ENCODE data around the gene ATG4C. TPM values are rescaled to one million over a fixed set of nuclear protein-coding genes. Genes with fewer than 3 reads are reported as not detected.
"Not testable (repeated sequence)": the region's sequence is repeated elsewhere in the genome, so short reads cannot be mapped to it uniquely, and the experiment has no call there.

ATG4C gene
- polyA plus RNA-seq, 2 of the 4 experiments (the other 2 are of a cell fraction), result 6.5 to 14.8 TPM

DNA sequence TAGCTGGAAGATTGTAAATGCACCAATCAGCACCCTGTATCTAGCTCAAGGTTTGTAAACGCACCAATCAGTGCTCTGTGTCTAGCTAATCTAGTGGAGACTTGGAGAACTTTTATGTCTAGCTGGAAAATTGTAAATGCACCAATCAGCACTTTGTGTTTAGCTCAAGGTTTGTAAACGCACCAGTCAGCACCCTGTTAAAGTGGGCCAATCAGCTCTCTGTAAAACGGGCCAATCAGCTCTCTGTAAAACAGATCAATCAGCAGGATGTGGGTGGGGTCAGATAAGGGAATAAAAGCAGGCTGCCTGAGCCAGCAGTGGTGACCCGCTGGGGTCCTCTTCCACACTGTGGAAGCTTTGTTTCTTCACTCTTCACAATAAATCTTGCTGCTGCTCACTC is 21.9 kb upstream of the ATG4C start:
- CTCF ChIA-PET, result interaction anchor here (0.9 to 1.7 kb wide), 3 partner anchors 15 to 254 kb away, joined by 3 to 5 read pairs (median 4); no protein-coding TSS in a partner anchor

DNA sequence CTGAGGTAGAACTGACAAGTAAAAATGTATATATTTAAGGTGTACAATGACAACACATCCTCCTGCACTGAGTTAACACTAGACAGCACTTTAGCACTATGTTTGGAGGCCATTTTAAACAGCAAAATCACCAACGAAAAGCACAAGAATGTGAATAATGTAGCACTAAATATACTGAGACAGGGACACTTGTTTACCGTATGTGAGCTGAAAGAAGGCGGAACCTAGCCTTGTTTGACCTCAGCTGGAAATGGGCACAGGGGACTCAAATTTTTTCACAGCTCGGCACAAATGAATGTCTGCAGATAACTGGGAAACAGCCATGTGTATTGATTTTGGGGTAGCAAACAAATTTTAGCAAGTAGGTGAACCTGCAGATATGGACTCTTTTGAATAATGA is 18.0 kb upstream of the ATG4C start:
- ATAC-seq, result no peak
- Histone ChIP-seq H3K4me3 (no peak overlapping the region), H3K4me1 (no peaks in the 10 kb centered on the region), H3K9me3 (no peaks in the 10 kb centered on the region), H3K27ac (no peak overlapping the region), H3K4me2 (no peak overlapping the region)
- DNase-seq (ENCODE audit: low read depth in 1 of 2, low spot score in 1 of 2), result no peak
- FAIRE-seq, result no peak
- TF ChIP-seq MAZ (IDR thresholded peaks at IDR 0.05; ENCODE audit: borderline replicate concordance, low read depth, low read length), result no peak
- no peak for TF ChIP-seq CHD2 (IDR thresholded peaks at IDR 0.05; ENCODE audit: low read length, partially characterized antibody)
- no peak for TF ChIP-seq SMC3 (IDR thresholded peaks at IDR 0.05)
- no peak for TF ChIP-seq HES2 (IDR thresholded peaks at IDR 0.05)
- TF ChIP-seq GATA3 (IDR thresholded peaks at IDR 0.05; ENCODE audit: borderline replicate concordance), result no peak
- TF ChIP-seq ELK1 (IDR thresholded peaks at IDR 0.05; ENCODE audit: low read depth, low read length), result no peak
- TF ChIP-seq FOXS1 (CRISPR knock-in tag; IDR thresholded peaks at IDR 0.05), result no peak
- no peak for TF ChIP-seq CHD4 (IDR thresholded peaks at IDR 0.05; ENCODE audit: borderline replicate concordance)
- no peak for TF ChIP-seq FOSL2 (IDR thresholded peaks at IDR 0.05)
- no peak for TF ChIP-seq FOSL2 (CRISPR knock-in tag; IDR thresholded peaks at IDR 0.05)
- ChIA-PET POLR2A (no interaction called here), CTCF (no interaction called here)
- 48% methylated on average over 4 of the region's 4 CpGs for WGBS (ENCODE audit: missing lambda C conversion rate)

More for the DNA sequence above, 21.9 kb upstream of the ATG4C start:
- ATAC-seq; POLR2A ChIA-PET; DNase-seq (ENCODE audit: low read depth in 1 of 2, low spot score in 1 of 2); H3K4me3 ChIP-seq; H3K9me3 ChIP-seq; FAIRE-seq; H3K4me2 ChIP-seq; H3K27ac ChIP-seq; H3K4me1 ChIP-seq: not testable (repeated sequence)
- 65% methylated on average over 4 of the region's 4 CpGs for WGBS (ENCODE audit: missing lambda C conversion rate)
- peak; percentile 41 for TF ChIP-seq MAFK (IDR thresholded peaks at IDR 0.05; ENCODE audit: partially characterized antibody)

GRCh38 chr1:62768551-62768950 is 15.4 kb upstream of the ATG4C start:
- ATAC-seq; H3K27ac ChIP-seq; FAIRE-seq; POLR2A ChIA-PET; H3K9me3 ChIP-seq; H3K4me1 ChIP-seq; H3K4me2 ChIP-seq; DNase-seq (ENCODE audit: low read depth in 1 of 2, low spot score in 1 of 2); H3K4me3 ChIP-seq: not testable (repeated sequence)
- 77% methylated on average over 11 of the region's 11 CpGs for WGBS (ENCODE audit: missing lambda C conversion rate)
- CTCF ChIA-PET, result interaction anchor here (1.5 kb wide), 1 partner anchor 238 kb away, joined by 3 read pairs; no protein-coding TSS in a partner anchor

- H3K27ac ChIP-seq, result no peak overlapping the region
- H3K9me3 ChIP-seq, result no peaks in the 10 kb centered on the region
- H3K4me1 ChIP-seq, result no peaks in the 10 kb centered on the region
- no peak for TF ChIP-seq RARB (CRISPR knock-in tag; IDR thresholded peaks at IDR 0.05)
- TF ChIP-seq FOSB (CRISPR knock-in tag; IDR thresholded peaks at IDR 0.05), result no peak
- TF ChIP-seq RFX5 (IDR thresholded peaks at IDR 0.05), result no peak
- no peak for TF ChIP-seq GATA3 (IDR thresholded peaks at IDR 0.05; ENCODE audit: borderline replicate concordance)
- no peak for TF ChIP-seq TFCP2L1 (CRISPR knock-in tag; IDR thresholded peaks at IDR 0.05)
- no peak for TF ChIP-seq RCOR1 (IDR thresholded peaks at IDR 0.05; ENCODE audit: low read depth, low read length)
- TF ChIP-seq MAFK (IDR thresholded peaks at IDR 0.05; ENCODE audit: partially characterized antibody), result no peak
- no peak for TF ChIP-seq CHD2 (IDR thresholded peaks at IDR 0.05; ENCODE audit: low read length, partially characterized antibody)
- TF ChIP-seq BHLHE40 (IDR thresholded peaks at IDR 0.05; ENCODE audit: low read depth, low read length), result no peak
- TF ChIP-seq JUNB (IDR thresholded peaks at IDR 0.05), result no peak
- TF ChIP-seq CBX2 (IDR thresholded peaks at IDR 0.05; ENCODE audit: borderline replicate concordance, low read depth), result no peak
- TF ChIP-seq, protein P1, sequence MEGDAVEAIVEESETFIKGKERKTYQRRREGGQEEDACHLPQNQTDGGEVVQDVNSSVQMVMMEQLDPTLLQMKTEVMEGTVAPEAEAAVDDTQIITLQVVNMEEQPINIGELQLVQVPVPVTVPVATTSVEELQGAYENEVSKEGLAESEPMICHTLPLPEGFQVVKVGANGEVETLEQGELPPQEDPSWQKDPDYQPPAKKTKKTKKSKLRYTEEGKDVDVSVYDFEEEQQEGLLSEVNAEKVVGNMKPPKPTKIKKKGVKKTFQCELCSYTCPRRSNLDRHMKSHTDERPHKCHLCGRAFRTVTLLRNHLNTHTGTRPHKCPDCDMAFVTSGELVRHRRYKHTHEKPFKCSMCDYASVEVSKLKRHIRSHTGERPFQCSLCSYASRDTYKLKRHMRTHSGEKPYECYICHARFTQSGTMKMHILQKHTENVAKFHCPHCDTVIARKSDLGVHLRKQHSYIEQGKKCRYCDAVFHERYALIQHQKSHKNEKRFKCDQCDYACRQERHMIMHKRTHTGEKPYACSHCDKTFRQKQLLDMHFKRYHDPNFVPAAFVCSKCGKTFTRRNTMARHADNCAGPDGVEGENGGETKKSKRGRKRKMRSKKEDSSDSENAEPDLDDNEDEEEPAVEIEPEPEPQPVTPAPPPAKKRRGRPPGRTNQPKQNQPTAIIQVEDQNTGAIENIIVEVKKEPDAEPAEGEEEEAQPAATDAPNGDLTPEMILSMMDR (IDR thresholded peaks at IDR 0.05), result no peak
- no peak for TF ChIP-seq PHF8 (IDR thresholded peaks at IDR 0.05; ENCODE audit: borderline replicate concordance, low read depth)
- TF ChIP-seq FOXS1 (CRISPR knock-in tag; IDR thresholded peaks at IDR 0.05), result no peak
- TF ChIP-seq HOXB5 (CRISPR knock-in tag; IDR thresholded peaks at IDR 0.05), result no peak
- TF ChIP-seq HDAC2 (IDR thresholded peaks at IDR 0.05), result no peak
- no peak for TF ChIP-seq ZC3H11A (IDR thresholded peaks at IDR 0.05)
- no peak overlapping the region for H3K4me3 ChIP-seq
- DNase-seq (ENCODE audit: low read depth in 1 of 2, low spot score in 1 of 2), result no peak
- ChIA-PET CTCF (interaction anchor here (1.2 to 1.3 kb wide), 2 partner anchors 26 to 242 kb away, joined by 4 to 5 read pairs; no protein-coding TSS in a partner anchor), POLR2A (no interaction called here)
- no peak overlapping the region for H3K4me2 ChIP-seq
- 8% methylated on average over 1 of the region's 1 CpG for WGBS (ENCODE audit: missing lambda C conversion rate)
- no peak for FAIRE-seq
- no peak for ATAC-seq
Observed at GRCh38 chr1:62772607-62773295, 11.2 kb upstream of the ATG4C start.
